Muscle layer of colon (tissue), 2 donors: ENCODE measurements around the gene SLC45A2.

Experiments
- H3K27ac ChIP-seq: one replicate; pipeline ENCODE4 v1.7.0; 2013; ENCODE audit warnings: low read depth, mild to moderate bottlenecking, low read length, moderate library complexity
- H3K27me3 ChIP-seq, 2 donors: one replicate each; pipeline ENCODE4 v1.7.0; 2013; ENCODE audit warnings: low read length in 2 of 2, mild to moderate bottlenecking in 2 of 2; ENCODE audit not compliant: insufficient read depth in 2 of 2, control insufficient read depth in 1 of 2
- H3K36me3 ChIP-seq: one replicate; pipeline ENCODE4 v1.7.0; 2013; ENCODE audit warnings: mild to moderate bottlenecking, low read length; ENCODE audit not compliant: insufficient read depth
- H3K4me1 ChIP-seq: one replicate; pipeline ENCODE4 v1.7.0; 2013; ENCODE audit warnings: mild to moderate bottlenecking, low read length; ENCODE audit not compliant: insufficient read depth
- H3K4me3 ChIP-seq, 2 donors: one replicate each; pipeline ENCODE4 v1.7.0; 2013; ENCODE audit warnings: low read length in 2 of 2, low read depth in 1 of 2, mild to moderate bottlenecking in 1 of 2, moderate library complexity in 1 of 2
- H3K9ac ChIP-seq: one replicate; pipeline ENCODE4 v1.7.0; 2013; ENCODE audit warnings: low read length
- H3K9me3 ChIP-seq: one replicate; pipeline ENCODE4 v1.7.0; 2013; ENCODE audit warnings: mild to moderate bottlenecking, low read length
- donor health status: abdominal sarcoma.
- donor health status: Adenocarcinoma of cecum.

The SLC45A2 gene

DNA sequence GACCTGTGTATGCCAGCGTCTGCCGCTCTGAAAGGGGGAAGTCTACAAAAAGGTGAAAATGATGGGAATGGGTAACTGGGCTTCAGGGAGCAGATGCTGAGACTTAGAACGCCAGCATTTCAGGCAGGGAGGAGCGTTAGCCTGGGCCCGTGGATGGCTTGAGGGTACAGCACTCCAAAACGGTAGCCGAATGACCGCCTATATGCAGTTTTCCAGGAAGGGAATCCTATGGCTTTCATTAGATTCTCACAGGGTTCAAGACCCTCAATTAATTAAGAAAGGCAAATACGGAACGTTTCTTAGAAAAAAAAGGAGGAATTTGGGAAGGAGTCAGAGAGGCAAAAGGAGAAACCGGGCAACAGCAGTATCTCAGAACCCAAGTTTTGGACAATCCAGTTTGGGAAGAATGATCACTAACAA, 22.7 kb upstream of the SLC45A2 start:
- Histone ChIP-seq H3K27me3 (no peaks in the 10 kb centered on the region), H3K9ac (peak overlapping the region; percentile 44), H3K4me3 (peak overlapping the region; percentile 59 to 79), H3K9me3 (no peaks in the 10 kb centered on the region), H3K27ac (peak overlapping the region; percentile 79), H3K4me1 (peaks cover 26% of the 10 kb centered on the region), H3K36me3 (peaks cover 19% of the 10 kb centered on the region)

DNA sequence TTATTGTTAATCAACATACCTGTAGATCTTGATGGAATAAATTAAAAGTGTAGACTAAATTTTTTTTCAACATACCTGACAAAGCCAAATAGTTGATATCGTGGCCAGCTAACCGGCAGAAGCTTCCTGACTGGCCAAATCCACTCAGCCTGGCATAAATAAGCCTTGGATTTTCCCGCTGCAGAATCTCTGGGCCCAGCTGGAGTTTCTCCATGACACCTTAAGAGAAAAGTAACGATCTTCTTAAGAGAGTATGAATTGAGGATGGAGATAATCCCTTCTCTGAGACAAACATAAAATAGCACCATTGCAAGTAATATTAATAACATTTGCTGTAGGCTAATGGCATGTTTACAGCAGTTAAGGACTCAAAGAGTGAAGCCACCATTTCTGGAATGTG, 21.2 kb upstream of the SLC45A2 start:
- Histone ChIP-seq H3K36me3 (peaks cover 19% of the 10 kb centered on the region), H3K9me3 (no peaks in the 10 kb centered on the region), H3K4me3 (no peak overlapping the region), H3K27me3 (no peaks in the 10 kb centered on the region), H3K27ac (no peak overlapping the region), H3K4me1 (peaks cover 28% of the 10 kb centered on the region), H3K9ac (no peak overlapping the region)

DNA sequence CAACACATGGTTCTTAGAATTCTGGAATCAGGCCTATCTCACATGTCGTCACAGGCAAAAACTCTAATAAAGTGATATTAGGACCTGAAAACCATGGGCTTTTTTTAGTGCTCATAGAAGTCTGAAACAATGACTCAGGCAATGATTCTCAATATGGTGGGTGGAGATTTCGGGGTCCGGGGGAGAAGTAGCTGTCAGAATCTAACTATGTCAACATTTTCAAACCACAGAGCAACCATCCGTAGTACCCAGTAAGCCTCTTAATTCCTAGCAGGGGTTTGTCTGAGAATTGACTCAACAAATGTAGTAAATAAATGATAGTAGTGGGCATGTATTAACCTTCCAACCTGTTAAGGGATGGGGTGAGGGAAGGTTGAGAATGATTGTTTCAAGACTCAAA, 20.7 kb upstream of the SLC45A2 start:
- peaks cover 19% of the 10 kb centered on the region for H3K36me3 ChIP-seq
- H3K27ac ChIP-seq, result no peak overlapping the region
- no peak overlapping the region for H3K4me3 ChIP-seq
- peaks cover 28% of the 10 kb centered on the region for H3K4me1 ChIP-seq
- no peak overlapping the region for H3K9ac ChIP-seq
- no peaks in the 10 kb centered on the region for H3K9me3 ChIP-seq
- H3K27me3 ChIP-seq, result no peaks in the 10 kb centered on the region

DNA sequence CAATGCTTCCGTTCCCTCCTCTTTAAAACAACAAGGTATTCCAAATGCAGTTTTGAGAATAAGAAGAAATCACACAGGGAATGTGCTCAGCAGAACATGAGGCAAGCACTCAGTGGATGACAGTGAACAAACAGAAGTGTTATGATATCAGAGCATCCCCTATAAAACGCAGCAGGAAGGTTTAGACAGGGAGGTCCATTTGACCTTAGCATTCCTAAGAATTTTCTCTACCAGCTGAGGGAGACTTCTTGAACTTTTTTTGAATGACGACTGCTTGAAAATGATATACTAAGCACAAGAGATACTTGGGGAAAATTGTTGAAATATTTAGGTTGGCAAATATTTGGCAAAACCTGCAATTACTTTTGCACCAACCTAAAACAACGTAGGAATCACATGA, 19.4 kb upstream of the SLC45A2 start:
- no peaks in the 10 kb centered on the region for H3K9me3 ChIP-seq
- H3K27me3 ChIP-seq, result no peaks in the 10 kb centered on the region
- no peak overlapping the region for H3K4me3 ChIP-seq
- H3K27ac ChIP-seq, result no peak overlapping the region
- no peak overlapping the region for H3K9ac ChIP-seq
- H3K4me1 ChIP-seq, result peaks cover 26% of the 10 kb centered on the region
- peaks cover 19% of the 10 kb centered on the region for H3K36me3 ChIP-seq

DNA sequence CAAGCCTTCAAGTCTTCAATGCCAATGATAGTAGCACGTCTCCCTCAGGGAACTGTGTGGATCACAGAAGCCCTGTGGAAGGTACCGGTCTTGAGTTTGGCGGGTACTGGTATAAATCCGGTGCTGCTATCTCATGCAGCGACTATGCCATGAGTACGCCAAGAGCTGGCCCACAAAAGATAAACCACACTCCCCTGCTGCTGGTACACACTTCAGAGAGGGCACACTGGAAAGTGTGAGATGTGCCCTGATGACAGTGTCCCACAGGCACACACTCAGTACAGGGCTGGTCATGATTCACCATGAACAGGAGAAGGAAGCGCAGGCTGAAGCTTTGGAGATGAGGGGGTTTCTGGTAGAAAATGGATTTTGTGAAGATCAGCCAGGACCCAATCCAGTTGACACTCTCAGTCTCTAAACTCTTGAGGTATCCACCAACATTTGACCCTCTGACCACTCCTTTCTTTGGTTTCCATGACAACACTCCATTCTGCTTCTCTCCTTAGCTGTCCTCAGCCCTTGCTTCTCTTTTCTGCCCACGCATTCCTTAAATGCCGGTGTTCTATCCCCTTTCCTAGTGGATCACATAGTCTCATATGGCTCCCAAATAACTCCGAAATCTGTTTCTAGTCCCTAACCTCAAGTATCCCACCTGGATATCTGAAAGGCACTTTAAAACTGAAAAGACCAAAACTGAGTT, 18.3 kb upstream of the SLC45A2 start:
- Histone ChIP-seq H3K9ac (no peak overlapping the region), H3K27ac (no peak overlapping the region), H3K4me1 (peaks cover 22% of the 10 kb centered on the region), H3K36me3 (peaks cover 19% of the 10 kb centered on the region), H3K27me3 (no peaks in the 10 kb centered on the region), H3K9me3 (no peaks in the 10 kb centered on the region), H3K4me3 (no peak overlapping the region)

DNA sequence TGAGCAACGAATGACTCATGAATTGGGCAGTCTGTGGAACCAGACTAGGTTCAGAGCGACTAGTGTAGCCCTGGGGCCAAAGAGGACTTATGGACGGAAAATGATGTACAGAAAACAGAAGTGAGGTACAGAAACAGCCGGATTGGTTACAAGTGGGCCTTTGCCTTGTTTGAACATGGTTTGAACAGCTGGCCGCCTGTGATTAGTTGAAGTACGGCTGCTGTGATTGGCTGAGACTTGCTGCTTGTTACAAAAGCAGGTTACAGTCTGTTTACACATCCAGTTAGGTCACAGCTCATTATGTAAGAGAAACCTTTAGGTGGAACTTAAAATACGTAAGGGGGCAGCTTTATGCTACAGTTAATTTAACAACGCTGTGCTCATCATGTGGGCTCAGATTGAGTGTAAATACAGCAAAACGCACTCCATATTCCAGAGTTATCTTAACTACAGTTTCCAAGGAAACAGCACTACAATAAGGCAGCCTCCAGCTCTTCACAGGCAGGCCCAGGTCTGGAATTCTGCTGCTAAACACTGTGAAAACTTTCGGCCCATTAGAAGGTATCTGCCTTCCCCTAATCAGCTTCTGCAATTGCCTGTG, 16.8 kb upstream of the SLC45A2 start:
- no peaks in the 10 kb centered on the region for H3K27me3 ChIP-seq
- H3K27ac ChIP-seq, result no peak overlapping the region
- H3K4me3 ChIP-seq, result no peak overlapping the region
- H3K36me3 ChIP-seq, result peaks cover 19% of the 10 kb centered on the region
- H3K9me3 ChIP-seq, result no peaks in the 10 kb centered on the region
- no peak overlapping the region for H3K9ac ChIP-seq
- peaks cover 18% of the 10 kb centered on the region for H3K4me1 ChIP-seq

DNA sequence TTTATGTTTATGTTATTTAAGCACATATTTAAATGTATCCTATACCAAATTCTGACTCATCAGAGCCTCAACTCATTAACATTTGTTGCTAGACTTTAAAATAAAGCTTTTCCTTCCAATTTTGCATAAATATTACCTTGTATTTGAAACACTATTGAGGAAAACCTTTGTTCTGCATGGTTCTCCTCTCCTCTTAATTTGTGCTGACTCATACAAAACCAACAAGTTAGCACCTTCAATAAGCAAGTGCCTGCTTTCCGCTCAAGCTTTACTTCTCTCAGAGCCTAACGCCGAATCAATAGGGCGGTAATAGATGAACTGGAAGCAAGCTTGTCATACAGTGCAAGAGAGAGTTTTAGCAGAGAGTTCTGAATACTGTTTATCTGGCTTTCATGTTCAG, 15.5 kb upstream of the SLC45A2 start:
- H3K27ac ChIP-seq, result no peak overlapping the region
- H3K9ac ChIP-seq, result no peak overlapping the region
- H3K27me3 ChIP-seq, result no peaks in the 10 kb centered on the region
- no peak overlapping the region for H3K4me3 ChIP-seq
- H3K9me3 ChIP-seq, result no peaks in the 10 kb centered on the region
- H3K36me3 ChIP-seq, result peaks cover 21% of the 10 kb centered on the region
- peaks cover 10% of the 10 kb centered on the region for H3K4me1 ChIP-seq

DNA sequence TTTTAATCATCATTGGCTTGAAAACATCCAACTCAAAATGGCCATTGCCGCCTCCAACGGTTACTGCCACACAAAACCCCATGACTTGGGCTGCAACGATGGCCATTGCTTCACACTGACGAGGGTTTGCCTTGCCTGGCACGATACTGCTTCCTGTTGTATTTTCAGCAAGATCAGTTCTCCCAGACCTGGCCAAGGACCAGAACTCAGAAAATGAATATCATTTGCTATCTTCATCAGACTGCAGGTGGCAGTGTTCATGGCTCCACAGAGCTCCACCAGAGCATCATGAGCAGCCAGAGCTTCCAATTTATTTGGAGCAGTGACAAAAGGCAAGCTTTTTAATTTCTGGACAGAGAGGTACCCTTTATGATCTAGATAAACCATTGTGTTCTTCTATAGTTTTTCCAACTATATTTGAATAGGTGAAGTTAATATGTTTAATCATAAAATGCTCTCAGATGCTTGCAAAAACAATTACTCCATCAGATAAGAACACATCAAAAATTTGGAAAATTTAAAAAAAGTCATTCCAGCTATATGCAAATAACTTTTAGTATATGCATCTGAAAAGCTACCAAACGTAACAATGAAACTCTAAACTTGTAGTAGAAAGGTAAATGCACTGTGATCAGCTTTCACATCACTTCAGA, 13.0 kb upstream of the SLC45A2 start:
- no peak overlapping the region for H3K9ac ChIP-seq

DNA sequence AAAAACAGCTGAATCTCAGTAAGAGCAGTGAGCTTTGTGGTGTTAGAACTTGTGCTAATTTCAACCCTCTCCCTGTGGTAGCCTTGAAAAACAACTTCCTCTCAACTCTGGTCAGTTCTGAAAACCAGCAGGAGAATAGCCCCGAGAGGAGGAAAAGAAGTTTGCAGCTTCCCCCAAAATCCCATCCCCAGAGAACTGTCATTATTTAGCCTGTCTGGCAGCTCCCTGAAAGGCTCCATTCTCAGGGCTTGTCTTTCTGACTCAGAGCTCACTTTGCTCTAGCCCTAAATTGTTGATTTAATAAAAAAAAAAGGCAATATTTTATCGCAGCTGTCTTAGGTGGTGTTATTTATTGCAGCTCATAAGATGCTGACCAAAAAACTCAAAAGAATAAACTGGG, 11.4 kb upstream of the SLC45A2 start:
- Histone ChIP-seq H3K36me3 (peaks cover 6% of the 10 kb centered on the region), H3K4me1 (peaks cover 4% of the 10 kb centered on the region), H3K9ac (no peak overlapping the region), H3K9me3 (no peaks in the 10 kb centered on the region), H3K27me3 (no peaks in the 10 kb centered on the region), H3K4me3 (no peak overlapping the region), H3K27ac (no peak overlapping the region)

More for the DNA sequence above, 13.0 kb upstream of the SLC45A2 start:
- no peaks in the 10 kb centered on the region for H3K27me3 ChIP-seq
- H3K4me3 ChIP-seq, result no peak overlapping the region
- H3K27ac ChIP-seq, result no peak overlapping the region
- peaks cover 10% of the 10 kb centered on the region for H3K4me1 ChIP-seq
- peaks cover 8% of the 10 kb centered on the region for H3K36me3 ChIP-seq
- H3K9me3 ChIP-seq, result no peaks in the 10 kb centered on the region

DNA sequence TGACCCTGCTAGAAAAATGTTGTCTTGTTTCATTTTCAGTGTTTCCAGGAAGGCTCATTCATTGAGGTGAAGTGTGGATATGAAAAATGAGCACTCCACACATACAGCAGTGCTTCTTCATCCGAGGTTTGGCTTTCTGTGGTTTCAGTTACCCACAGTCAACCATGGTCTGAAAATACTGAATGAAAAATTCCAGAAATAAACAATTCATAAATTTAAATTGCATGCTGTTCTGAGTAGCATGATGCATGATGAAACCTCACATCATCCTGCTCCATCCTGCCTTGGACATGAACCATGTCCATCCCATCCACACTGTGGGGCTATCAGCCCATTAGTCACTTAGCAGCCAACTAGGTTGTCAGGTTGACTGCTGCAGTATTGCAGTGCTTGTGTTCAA, 10.4 kb upstream of the SLC45A2 start:
- H3K9me3 ChIP-seq, result no peaks in the 10 kb centered on the region
- peaks cover 4% of the 10 kb centered on the region for H3K4me1 ChIP-seq
- no peaks in the 10 kb centered on the region for H3K27me3 ChIP-seq
- H3K4me3 ChIP-seq, result no peak overlapping the region
- peaks cover 6% of the 10 kb centered on the region for H3K36me3 ChIP-seq
- H3K9ac ChIP-seq, result no peak overlapping the region
- H3K27ac ChIP-seq, result no peak overlapping the region

DNA sequence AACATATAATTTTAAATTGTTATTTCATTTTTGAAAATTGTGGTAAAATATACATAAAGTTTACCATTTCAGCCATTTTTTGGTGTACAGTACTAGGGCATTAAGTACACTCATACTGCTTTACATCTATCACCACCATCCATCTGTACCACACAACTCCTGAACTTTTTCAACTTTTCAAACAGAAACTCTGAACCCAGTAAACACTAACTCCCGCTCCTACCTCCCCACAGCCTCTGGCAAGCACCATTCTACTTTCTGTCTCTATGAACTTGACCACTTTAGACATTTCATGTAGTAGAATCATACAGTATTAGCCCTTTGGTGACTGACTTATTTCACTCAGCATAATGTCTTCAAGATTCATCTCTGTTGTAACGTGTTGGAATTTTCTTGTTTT, 8.4 kb upstream of the SLC45A2 start:
- Histone ChIP-seq H3K4me3 (no peak overlapping the region), H3K36me3 (peaks cover 19% of the 10 kb centered on the region), H3K9me3 (no peaks in the 10 kb centered on the region), H3K9ac (no peak overlapping the region), H3K27ac (no peak overlapping the region), H3K27me3 (no peaks in the 10 kb centered on the region), H3K4me1 (peaks cover 4% of the 10 kb centered on the region)
